Thoracic aorta (tissue), 2 donors: ENCODE measurements around the gene C16orf92. TPM values are rescaled to one million over a fixed set of nuclear protein-coding genes. Genes with fewer than 3 reads are reported as not detected.

Experiments used
- ATAC-seq: fragments of 150-250 bp; one replicate; pipeline ENCODE4 v1.8.0; 2017; ENCODE audit warnings: low read depth; ENCODE audit not compliant: insufficient number of reproducible peaks, low FRiP score
- DNase-seq: peaks from one replicate; pipeline ENCODE4 v3.0.0-alpha.2; 2020; ENCODE audit warnings: low spot score
- H3K27ac ChIP-seq, 2 donors: fragments of 200-600 bp; sonication (generic); 1 replicate in 1 of 2; 2 replicates in 1 of 2; pipeline ENCODE4 v1.5.1; 2016; ENCODE audit warnings: mild to moderate bottlenecking in 2 of 2, moderate library complexity in 2 of 2
- H3K27me3 ChIP-seq: fragments of 200-600 bp; sonication (generic); replicated peaks from 2 replicates; pipeline ENCODE4 v1.6.0; 2016; ENCODE audit warnings: mild to moderate bottlenecking; ENCODE audit not compliant: insufficient read depth
- H3K36me3 ChIP-seq: fragments of 200-600 bp; sonication (generic); one replicate; pipeline ENCODE4 v1.5.1; 2016
- H3K4me1 ChIP-seq, 2 donors: fragments of 200-600 bp; sonication (generic); 1 replicate in 1 of 2; 2 replicates in 1 of 2; pipeline versions ENCODE4 v1.5.1 to v1.6.0; 2016; ENCODE audit warnings: low read depth in 2 of 2, mild to moderate bottlenecking in 1 of 2; ENCODE audit not compliant: control insufficient read depth in 1 of 2
- H3K4me3 ChIP-seq: fragments of 200-600 bp; sonication (generic); 2 replicates; pipeline ENCODE4 v1.5.1; 2016; ENCODE audit warnings: mild to moderate bottlenecking
- H3K9me3 ChIP-seq: fragments of 200-600 bp; sonication (generic); 2 replicates; pipeline ENCODE4 v1.5.1; 2016
- total RNA-seq, 2 donors: library from RNA; depleted of rRNA; stranded (reverse); fragments of >200 nt; gene quantifications; one replicate each; pipeline versions ENCODE4 v1.1.0 to v1.2.3, GENCODE V29; 2016
- TF ChIP-seq, protein P1 (sequence below): fragments of 200-600 bp; sonication (generic); IDR thresholded peaks from one replicate; pipeline ENCODE4 v1.5.1; 2019; ENCODE audit warnings: antibody characterized with exemption

The C16orf92 gene
- total RNA-seq, 2 donors from 2014 or later = not detected

DNA sequence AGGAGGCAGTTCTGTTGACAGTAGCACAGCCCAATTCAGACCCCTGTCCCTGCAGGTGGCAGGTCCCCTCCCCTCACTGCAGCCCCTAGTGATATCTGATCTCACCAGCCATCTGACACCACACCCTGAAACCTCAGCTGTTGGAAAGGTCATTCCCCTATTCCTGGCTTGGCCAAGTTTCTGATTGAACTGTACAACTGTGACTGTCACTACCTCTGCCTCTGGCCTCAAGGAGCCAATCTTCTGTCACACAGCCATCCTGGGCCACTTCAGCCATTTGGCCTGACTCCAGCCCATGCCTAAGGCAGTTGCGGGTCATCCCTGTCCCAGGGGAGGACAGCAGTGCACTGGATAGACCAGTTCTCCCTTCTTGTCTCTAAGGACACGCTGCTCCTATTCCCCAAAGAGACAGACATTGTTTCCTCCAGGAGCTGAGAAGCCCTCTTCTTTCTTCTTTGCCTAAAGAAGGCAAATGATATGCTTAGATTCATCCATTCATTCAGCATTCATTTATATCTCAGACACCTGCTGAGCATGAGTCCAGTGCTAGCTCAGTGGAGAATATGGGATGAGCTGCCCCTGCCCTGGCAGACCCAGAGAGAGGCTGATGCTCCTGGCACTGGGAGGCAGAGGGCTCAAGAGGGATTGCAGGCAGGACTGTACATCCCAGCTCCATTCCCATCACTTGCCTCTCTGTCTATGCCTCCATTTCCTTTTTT is 38.0 kb downstream of the C16orf92 start:
- H3K9me3 ChIP-seq = no peaks in the 10 kb centered on the region
- TF ChIP-seq, protein P1, sequence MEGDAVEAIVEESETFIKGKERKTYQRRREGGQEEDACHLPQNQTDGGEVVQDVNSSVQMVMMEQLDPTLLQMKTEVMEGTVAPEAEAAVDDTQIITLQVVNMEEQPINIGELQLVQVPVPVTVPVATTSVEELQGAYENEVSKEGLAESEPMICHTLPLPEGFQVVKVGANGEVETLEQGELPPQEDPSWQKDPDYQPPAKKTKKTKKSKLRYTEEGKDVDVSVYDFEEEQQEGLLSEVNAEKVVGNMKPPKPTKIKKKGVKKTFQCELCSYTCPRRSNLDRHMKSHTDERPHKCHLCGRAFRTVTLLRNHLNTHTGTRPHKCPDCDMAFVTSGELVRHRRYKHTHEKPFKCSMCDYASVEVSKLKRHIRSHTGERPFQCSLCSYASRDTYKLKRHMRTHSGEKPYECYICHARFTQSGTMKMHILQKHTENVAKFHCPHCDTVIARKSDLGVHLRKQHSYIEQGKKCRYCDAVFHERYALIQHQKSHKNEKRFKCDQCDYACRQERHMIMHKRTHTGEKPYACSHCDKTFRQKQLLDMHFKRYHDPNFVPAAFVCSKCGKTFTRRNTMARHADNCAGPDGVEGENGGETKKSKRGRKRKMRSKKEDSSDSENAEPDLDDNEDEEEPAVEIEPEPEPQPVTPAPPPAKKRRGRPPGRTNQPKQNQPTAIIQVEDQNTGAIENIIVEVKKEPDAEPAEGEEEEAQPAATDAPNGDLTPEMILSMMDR = no peak
- peaks cover 8 to 16% of the 10 kb centered on the region in 2 donors for H3K4me1 ChIP-seq
- no peak for DNase-seq
- no peaks in the 10 kb centered on the region for H3K27me3 ChIP-seq
- no peak overlapping the region for H3K27ac ChIP-seq
- ATAC-seq = no peak
- no peak overlapping the region for H3K4me3 ChIP-seq
- H3K36me3 ChIP-seq = no peaks in the 10 kb centered on the region

DNA sequence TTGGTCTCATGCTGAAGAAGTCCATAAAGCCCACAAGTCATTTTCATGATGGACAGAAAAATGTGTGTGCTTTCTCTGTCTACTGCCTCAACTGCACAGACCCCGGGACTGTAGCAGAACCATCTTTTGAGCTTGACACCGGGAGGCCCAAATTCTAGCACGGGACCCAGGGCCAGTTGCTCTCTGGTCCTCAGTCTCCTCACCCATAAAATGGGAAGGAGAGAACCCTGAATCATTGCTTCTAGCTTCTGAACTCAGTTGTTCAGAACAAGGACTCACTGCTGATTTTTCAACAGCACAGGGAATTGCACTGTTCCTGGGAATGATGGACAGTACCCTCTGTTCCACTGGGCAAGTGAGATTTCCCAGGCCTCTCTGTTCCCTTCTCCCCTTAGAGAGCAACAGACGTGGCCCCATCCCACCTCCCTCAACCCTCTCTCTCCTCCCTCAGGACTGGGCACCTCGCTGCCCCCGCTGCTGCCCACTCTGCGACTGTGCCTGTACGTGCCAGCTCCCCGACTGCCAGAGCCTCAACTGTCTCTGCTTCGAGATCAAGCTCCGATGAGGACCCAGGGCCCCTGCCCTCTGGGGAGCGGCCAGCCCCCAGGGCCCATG is 40.4 kb downstream of the C16orf92 start:
- Histone ChIP-seq H3K4me1 (peaks cover 19 to 36% of the 10 kb centered on the region in 2 donors), H3K36me3 (peaks cover 14% of the 10 kb centered on the region), H3K4me3 (peak overlapping the region; percentile 81), H3K27me3 (no peaks in the 10 kb centered on the region), H3K9me3 (no peaks in the 10 kb centered on the region), H3K27ac (peak overlapping the region; percentile 98 to 100)
- ATAC-seq (no peak), DNase-seq (no peak)
- TF ChIP-seq, protein P1 = no peak

DNA sequence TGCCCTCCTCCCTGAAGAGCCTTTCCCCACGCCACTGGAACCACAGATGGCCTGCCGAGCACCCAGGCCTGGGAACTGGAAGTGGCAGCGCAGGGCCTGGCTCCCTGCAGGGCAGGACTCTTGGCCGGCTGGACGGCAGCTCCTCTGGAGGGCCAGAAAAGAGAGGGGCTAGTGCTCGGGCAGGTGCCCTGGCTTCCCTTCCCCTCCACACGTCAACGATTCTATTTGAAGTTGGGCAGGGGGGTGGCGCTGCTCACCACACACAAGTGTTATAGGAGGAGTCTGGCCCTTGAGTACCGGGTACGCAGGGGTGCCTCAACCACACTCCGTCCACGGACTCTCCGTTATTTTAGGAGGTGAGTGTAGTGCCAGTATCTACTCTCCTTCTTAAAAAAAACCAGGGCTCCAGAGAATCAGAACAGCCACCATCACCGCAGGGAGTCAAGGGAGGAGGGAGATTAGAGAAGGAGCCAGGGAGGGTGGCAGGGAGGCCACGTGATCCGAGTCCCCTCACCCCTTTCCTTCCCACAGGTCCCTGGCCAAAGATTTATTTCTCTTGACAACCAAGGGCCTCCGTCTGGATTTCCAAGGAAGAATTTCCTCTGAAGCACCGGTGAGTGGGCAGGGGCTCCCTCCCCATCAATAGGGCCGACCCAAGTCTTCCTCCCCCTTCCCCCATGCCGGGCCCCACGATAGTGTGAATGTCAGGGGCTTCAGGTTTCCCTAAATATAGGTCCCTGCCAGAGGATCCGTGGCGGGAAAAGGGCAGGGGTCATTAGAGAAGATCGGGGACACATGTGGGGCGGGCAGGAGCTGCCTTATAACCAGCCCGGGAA is 41.1 kb downstream of the C16orf92 start:
- TF ChIP-seq, protein P1 = no peak
- no peaks in the 10 kb centered on the region for H3K27me3 ChIP-seq
- H3K27ac ChIP-seq = peak overlapping the region; percentile 98 to 100
- H3K4me1 ChIP-seq = peaks cover 24 to 44% of the 10 kb centered on the region in 2 donors
- H3K9me3 ChIP-seq = no peaks in the 10 kb centered on the region
- peak; percentile 12 for ATAC-seq
- H3K36me3 ChIP-seq = peaks cover 22% of the 10 kb centered on the region
- H3K4me3 ChIP-seq = peak overlapping the region; percentile 81
- no peak for DNase-seq

DNA sequence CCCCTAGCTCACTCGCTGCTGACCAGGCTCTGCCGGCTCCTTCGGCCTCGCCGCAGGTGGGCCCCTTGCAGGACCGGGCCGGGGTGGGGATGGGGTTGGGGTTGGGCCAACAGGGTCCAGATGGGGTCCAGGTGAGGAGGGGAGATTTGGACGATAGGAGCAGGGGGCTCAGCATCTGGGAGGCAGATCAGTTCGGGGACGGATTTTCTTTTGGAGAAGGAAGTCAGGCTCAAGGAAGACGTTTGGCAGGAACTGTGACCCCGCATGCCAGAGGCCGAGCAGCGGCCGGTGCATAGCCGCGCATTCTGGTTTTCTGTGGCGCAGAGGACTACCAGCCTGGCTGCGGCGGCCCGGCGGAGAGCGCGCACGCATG is 41.7 kb downstream of the C16orf92 start:
- TF ChIP-seq, protein P1 = no peak

More for the DNA sequence above, 41.7 kb downstream of the C16orf92 start:
- H3K27me3 ChIP-seq = no peaks in the 10 kb centered on the region
- peak; percentile 0 for ATAC-seq
- no peaks in the 10 kb centered on the region for H3K9me3 ChIP-seq
- no peak for DNase-seq
- H3K36me3 ChIP-seq = peaks cover 28% of the 10 kb centered on the region
- peak overlapping the region; percentile 98 to 100 for H3K27ac ChIP-seq
- H3K4me1 ChIP-seq = peaks cover 28 to 50% of the 10 kb centered on the region in 2 donors
- H3K4me3 ChIP-seq = peak overlapping the region; percentile 81
